ENCODE results near the gene CACNB2. TPM values are rescaled to one million over a fixed set of nuclear protein-coding genes. Genes with fewer than 3 reads are reported as not detected.

Gene CACNB2
- total RNA-seq, 1 donor from 2014 or later = not detected

- intact Hi-C loops (cut with micrococcal nuclease) = no loop called here
Measured at GRCh38 chr10:18501198-18501597, 361.0 kb downstream of the CACNB2 start.

GRCh38 chr10:18501629-18502028 lies 361.4 kb downstream of the CACNB2 start:
- intact Hi-C loops (cut with micrococcal nuclease) = no loop called here

DNA sequence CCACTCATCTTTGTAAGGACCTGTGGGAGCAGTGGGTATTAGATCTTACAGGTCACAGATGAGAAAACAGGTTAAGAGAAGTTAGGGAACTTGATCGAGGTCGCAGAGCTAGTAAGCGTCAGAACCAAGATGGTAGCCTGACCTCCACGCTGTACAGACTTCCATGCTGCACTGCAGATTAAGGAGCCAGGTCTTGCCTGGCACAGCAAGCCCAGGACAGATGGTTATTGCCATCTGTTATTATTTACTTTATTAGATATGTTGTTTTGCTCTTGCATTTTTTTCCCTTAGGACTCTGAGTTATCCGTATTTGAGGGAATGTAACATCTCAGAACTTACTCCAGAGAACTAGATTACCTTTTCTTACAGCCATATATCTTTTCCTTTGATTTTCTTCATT lies 363.9 kb downstream of the CACNB2 start:
- intact Hi-C loops (cut with micrococcal nuclease) = no loop called here

- intact Hi-C loops (cut with micrococcal nuclease) = no loop called here
Measured at GRCh38 chr10:18505456-18506118, 365.4 kb downstream of the CACNB2 start.

GRCh38 chr10:18508587-18508986 lies 368.4 kb downstream of the CACNB2 start:
- intact Hi-C loops (cut with micrococcal nuclease) = no loop called here

GRCh38 chr10:18514537-18514936 lies 374.3 kb downstream of the CACNB2 start:
- intact Hi-C loops (cut with micrococcal nuclease) = no loop called here

DNA sequence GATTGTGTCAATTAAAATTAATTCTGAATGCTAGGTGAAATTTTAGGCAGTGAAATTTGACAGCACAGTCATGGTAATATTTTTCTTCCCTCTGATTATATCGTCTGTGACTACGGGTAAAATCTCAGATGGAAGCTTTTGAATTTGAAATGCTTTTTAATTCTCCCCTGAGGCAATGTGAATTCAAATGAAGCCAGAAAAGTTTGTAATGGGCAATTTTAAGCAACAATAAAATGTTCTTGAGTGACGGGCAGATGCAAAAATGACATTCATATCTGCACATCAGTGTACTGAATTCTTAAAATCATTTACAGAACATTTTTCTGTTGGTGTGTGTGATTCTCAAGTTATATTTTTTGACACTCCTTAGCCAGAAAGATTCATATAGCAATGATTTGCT lies 376.6 kb downstream of the CACNB2 start:
- intact Hi-C loops (cut with micrococcal nuclease) = no loop called here

- intact Hi-C loops (cut with micrococcal nuclease) = no loop called here
Measured at GRCh38 chr10:18523025-18523424, 382.8 kb downstream of the CACNB2 start.

DNA sequence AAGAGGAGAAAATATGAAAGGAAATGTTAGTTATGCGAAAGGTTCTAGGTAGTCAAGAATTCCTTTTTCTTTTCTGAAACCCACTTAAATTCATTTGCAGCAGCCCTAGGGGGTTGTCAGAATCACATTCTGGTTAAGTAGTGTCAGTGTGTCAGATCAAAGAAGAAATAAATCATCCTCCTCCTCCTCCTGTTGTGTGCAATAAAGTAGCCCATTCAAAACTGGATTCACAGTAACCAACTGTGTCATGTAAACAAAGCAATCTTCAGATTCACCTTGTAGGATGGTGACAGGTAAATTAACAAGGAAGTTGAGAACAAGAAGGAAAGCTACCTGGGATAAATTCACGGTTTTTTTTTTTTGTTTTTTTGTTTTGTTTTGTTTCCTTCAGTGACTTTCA lies 383.6 kb downstream of the CACNB2 start:
- intact Hi-C loops (cut with micrococcal nuclease) = no loop called here

DNA sequence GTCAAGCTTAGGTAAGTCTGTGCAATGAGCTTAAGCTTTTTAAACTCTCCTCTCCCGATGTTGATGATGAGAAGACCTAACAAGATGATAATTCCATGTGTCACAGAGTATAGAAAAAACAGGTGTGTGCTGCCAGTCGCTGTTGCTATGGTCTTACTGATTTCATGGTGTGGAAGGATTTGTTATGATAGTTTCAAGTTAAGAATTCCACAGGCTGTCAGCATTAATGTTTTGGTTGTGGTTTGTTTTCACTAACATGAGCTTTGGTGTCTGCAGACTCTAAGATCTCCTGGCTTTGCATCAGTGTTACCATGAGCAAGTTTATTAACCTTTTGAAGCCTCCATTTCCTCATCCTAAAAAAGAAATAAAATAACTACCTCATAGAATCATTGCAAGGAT lies 387.5 kb downstream of the CACNB2 start:
- intact Hi-C loops (cut with micrococcal nuclease) = no loop called here

DNA sequence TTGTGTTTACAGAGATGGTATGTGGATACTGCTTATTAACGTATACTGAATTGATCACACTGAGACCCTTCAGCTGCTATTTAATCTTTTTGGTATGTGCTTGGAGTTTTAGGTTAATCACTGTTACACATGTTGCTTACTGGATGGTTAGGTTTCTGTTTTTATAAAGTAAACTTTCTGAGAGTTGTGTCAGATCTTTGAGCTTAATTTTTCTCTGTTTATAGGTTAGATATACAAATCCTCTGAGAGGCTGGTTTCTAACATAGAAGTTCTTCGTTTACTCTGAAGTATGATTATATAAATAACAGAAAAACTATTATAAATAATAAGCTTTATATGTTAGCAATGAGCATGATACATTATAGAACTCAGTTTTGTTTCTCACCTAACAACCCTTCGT lies 388.1 kb downstream of the CACNB2 start:
- intact Hi-C loops (cut with micrococcal nuclease) = no loop called here

- intact Hi-C loops (cut with micrococcal nuclease) = no loop called here
Measured at GRCh38 chr10:18532881-18533535, 392.8 kb downstream of the CACNB2 start.

DNA sequence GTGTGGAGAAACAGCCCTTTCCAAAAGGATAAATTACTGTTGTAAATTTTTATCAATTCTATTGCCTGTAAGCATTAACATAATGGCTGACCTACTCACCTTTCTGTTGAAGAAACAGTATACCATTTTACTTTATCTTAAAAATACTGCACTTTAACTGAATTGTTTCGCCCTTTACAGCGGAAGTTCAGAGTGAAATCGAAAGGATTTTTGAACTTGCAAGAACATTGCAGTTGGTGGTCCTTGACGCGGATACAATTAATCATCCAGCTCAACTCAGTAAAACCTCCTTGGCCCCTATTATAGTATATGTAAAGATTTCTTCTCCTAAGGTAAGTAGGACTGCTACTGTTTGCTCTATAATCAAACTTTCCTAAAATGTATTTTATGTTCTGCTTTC lies 393.7 kb downstream of the CACNB2 start:
- intact Hi-C loops (cut with micrococcal nuclease) = no loop called here

DNA sequence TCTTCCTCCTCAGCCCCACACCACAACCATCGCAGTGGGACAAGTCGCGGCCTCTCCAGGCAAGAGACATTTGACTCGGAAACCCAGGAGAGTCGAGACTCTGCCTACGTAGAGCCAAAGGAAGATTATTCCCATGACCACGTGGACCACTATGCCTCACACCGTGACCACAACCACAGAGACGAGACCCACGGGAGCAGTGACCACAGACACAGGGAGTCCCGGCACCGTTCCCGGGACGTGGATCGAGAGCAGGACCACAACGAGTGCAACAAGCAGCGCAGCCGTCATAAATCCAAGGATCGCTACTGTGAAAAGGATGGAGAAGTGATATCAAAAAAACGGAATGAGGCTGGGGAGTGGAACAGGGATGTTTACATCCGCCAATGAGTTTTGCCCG lies 399.1 kb downstream of the CACNB2 start:
- intact Hi-C loops (cut with micrococcal nuclease) = no loop called here

DNA sequence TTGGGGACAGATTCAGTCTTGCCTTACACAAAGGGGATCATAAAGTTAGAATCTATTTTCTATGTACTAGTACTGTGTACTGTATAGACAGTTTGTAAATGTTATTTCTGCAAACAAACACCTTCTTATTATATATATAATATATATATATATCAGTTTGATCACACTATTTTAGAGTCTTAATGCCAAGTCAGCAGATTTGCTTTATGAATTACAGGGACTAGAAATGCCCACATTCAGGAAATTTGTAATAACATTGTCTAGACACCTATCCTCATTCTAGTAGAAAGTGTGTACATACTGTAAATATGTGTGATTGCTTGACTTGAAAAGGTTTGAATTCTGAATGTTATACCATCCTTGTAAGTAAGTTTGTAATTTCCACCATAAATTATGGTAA lies 400.0 kb downstream of the CACNB2 start:
- intact Hi-C loops (cut with micrococcal nuclease) = no loop called here

- intact Hi-C loops (cut with micrococcal nuclease) = no loop called here
Measured at GRCh38 chr10:18542832-18543231, 402.6 kb downstream of the CACNB2 start.

- intact Hi-C loops (cut with micrococcal nuclease) = no loop called here
Measured at GRCh38 chr10:18545621-18546305, 405.5 kb downstream of the CACNB2 start.

GRCh38 chr10:18549105-18549504 lies 408.9 kb downstream of the CACNB2 start:
- intact Hi-C loops (cut with micrococcal nuclease) = no loop called here

DNA sequence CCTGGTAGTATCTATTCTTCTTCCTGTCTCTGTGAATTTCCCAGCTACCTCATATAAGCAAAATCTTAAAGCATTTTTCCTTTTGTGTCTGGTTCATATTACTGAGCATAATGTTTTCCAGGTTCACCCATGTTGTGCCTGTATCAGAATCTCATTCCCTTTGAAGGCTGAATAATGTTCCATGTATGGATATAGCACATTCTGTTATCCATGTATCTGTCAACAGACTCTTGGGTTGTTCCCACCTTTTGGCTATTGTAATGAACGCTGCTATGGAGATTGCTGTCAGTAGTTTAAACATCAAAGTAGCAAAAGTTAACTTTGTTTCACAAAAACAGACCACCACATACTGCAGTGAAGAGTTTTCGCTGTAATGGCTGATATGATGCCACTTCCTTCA lies 411.2 kb downstream of the CACNB2 start:
- intact Hi-C loops (cut with micrococcal nuclease) = no loop called here

DNA sequence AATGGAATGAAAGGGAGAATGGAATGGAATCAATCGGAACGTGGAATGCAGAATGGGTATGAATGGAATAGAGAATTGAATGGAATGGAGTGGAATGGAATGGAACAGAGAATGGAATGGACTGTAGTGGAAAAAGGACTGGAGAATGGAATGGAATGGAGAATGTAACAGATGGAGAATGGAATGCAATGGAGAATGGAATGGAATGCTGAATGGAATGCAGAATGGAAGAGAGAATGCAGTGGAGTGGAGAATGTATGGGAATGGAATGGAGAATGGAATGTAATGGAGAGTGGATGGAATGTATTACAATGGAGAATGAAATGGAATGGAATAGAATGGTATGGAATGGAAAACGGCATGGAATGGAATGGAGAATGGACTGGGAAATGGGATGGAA lies 414.3 kb downstream of the CACNB2 start:
- intact Hi-C loops (cut with micrococcal nuclease) = no loop called here

DNA sequence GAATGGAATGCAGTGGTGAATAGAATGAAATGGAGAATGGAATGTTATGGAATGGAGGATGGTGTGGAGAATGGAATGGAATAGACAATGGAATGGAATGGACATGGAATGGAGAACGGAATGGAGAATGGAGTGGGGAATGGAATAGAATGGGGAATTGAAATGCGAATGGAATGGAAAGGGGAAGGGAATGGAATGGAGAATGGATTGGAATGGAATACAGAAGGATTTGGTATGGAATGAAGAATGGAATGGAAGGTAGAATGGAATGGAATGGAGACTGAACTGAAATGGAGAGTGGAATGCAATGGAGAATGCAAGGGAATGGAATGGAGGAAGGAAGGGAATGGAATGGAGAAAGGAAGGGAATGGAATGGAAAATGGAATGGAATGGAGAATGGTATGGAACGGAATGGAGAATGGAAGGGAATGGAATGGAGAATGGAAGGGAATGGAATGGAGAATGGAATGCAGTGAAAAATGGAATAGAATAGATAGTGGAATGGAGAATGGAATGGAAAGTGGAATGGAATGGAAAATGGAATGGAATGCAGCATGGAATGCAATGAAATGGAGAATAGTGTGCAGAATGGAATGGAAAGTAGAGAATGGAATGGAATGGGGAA lies 416.4 kb downstream of the CACNB2 start:
- intact Hi-C loops (cut with micrococcal nuclease) = no loop called here

- intact Hi-C loops (cut with micrococcal nuclease) = no loop called here
Measured at GRCh38 chr10:18557960-18558359, 417.7 kb downstream of the CACNB2 start.
